Calu3 (cell line): ENCODE results near the gene ARHGEF7. TPM values are rescaled to one million over a fixed set of nuclear protein-coding genes. Genes with fewer than 3 reads are reported as not detected.
"Not testable (repeated sequence)": the region's sequence is repeated elsewhere in the genome, so short reads cannot be mapped to it uniquely, and the experiment has no call there.

ENCODE experiments used
- BruUV-seq: library from RNA; stranded (reverse); fragments of 400-500 nt; replicated peaks from 2 replicates; lab custom pipeline; 2021; lab: Mats Ljungman, UMichigan
- CTCF ChIA-PET: fragments of 300-600 bp; sonication (Branson Sonifier 250); formaldehyde crosslinking; loops from one replicate; lab custom pipeline; 2022; ENCODE audit warnings: antibody characterized with exemption; lab: Charles Lee
- DNase-seq: peaks from one replicate; pipeline ENCODE4 v3.0.0; 2022
- H3K27ac Mint-ChIP-seq: one replicate; pipeline ENCODE4 v1.8.0; 2022; ENCODE audit warnings: mixed read lengths; ENCODE audit not compliant: unreplicated experiment
- H3K27me3 Mint-ChIP-seq: one replicate; pipeline ENCODE4 v1.8.0; 2022; ENCODE audit warnings: mixed read lengths; ENCODE audit not compliant: unreplicated experiment
- H3K36me3 Mint-ChIP-seq: one replicate; pipeline ENCODE4 v1.8.0; 2022; ENCODE audit warnings: mild to moderate bottlenecking, moderate library complexity, mixed read lengths; ENCODE audit not compliant: insufficient read depth, unreplicated experiment
- H3K4me1 Mint-ChIP-seq: one replicate; pipeline ENCODE4 v1.8.0; 2022; ENCODE audit warnings: mild to moderate bottlenecking, low read depth, mixed read lengths; ENCODE audit not compliant: unreplicated experiment
- H3K4me3 Mint-ChIP-seq: one replicate; pipeline ENCODE4 v1.8.0; 2022; ENCODE audit warnings: mild to moderate bottlenecking, low read depth, moderate library complexity, mixed read lengths; ENCODE audit not compliant: unreplicated experiment
- H3K9me3 Mint-ChIP-seq: one replicate; pipeline ENCODE4 v1.8.0; 2022; ENCODE audit warnings: low read depth, mixed read lengths; ENCODE audit not compliant: unreplicated experiment
- CTCF ChIP-seq: fragments of 200-600 bp; IDR thresholded peaks from one replicate; pipeline ENCODE4 v1.8.0; 2022; ENCODE audit warnings: antibody characterized with exemption; ENCODE audit not compliant: unreplicated experiment
- intact Hi-C: fragments of 100-400 bp; cut with micrococcal nuclease; formaldehyde crosslinking; loops from one replicate; pipeline ENCODE4 v1.10.0; 2022; ENCODE audit not compliant: unreplicated experiment
- total RNA-seq: library from RNA; stranded (reverse); gene quantifications from 2 replicates; pipeline ENCODE4 v1.2.3, GENCODE V29; 2022

ARHGEF7 gene
- total RNA-seq, 1 experiment from 2014 or later, result 17.7 TPM

- Mint-ChIP-seq H3K36me3 (peaks cover 6% of the 10 kb centered on the region), H3K27me3 (no peaks in the 10 kb centered on the region), H3K27ac (no peak overlapping the region), H3K9me3 (no peaks in the 10 kb centered on the region), H3K4me1 (no peaks in the 10 kb centered on the region), H3K4me3 (no peak overlapping the region)
- intact Hi-C loops, result no loop called here
- CTCF ChIA-PET, result no interaction called here
- no peak for DNase-seq
- BruUV-seq, result no TSS peak
- TF ChIP-seq CTCF, result no peak
Observed at GRCh38 chr13:111253365-111253872, 138.3 kb downstream of the ARHGEF7 start.

GRCh38 chr13:111255228-111255790 lies 140.2 kb downstream of the ARHGEF7 start:
- no peak overlapping the region for H3K27ac Mint-ChIP-seq
- no TSS peak for BruUV-seq
- H3K27me3 Mint-ChIP-seq, result no peaks in the 10 kb centered on the region
- H3K9me3 Mint-ChIP-seq, result no peaks in the 10 kb centered on the region
- intact Hi-C loops, result no loop called here
- CTCF ChIA-PET, result interaction anchor here (0.5 to 0.6 kb wide), 2 partner anchors 8 to 294 kb away, joined by 3 to 5 read pairs; no protein-coding TSS in a partner anchor
- H3K4me3 Mint-ChIP-seq, result no peak overlapping the region
- H3K36me3 Mint-ChIP-seq, result no peaks in the 10 kb centered on the region
- no peak for TF ChIP-seq CTCF
- no peaks in the 10 kb centered on the region for H3K4me1 Mint-ChIP-seq
- no peak for DNase-seq

- CTCF ChIA-PET, result interaction anchor here (0.6 kb wide), 1 partner anchor 1363 kb away, joined by 3 read pairs; no protein-coding TSS in a partner anchor
- no TSS peak for BruUV-seq
- DNase-seq, result no peak
- intact Hi-C loops, result no loop called here
- H3K4me3 Mint-ChIP-seq, result no peak overlapping the region
- no peak overlapping the region for H3K27ac Mint-ChIP-seq
- no peaks in the 10 kb centered on the region for H3K9me3 Mint-ChIP-seq
- no peaks in the 10 kb centered on the region for H3K36me3 Mint-ChIP-seq
- TF ChIP-seq CTCF, result no peak
- no peaks in the 10 kb centered on the region for H3K4me1 Mint-ChIP-seq
- H3K27me3 Mint-ChIP-seq, result no peaks in the 10 kb centered on the region
Observed at GRCh38 chr13:111256458-111256857, 141.3 kb downstream of the ARHGEF7 start.

GRCh38 chr13:111256946-111257345 lies 141.8 kb downstream of the ARHGEF7 start:
- Mint-ChIP-seq H3K36me3 (no peaks in the 10 kb centered on the region), H3K27ac (no peak overlapping the region), H3K9me3 (no peaks in the 10 kb centered on the region), H3K4me1 (no peaks in the 10 kb centered on the region), H3K4me3 (no peak overlapping the region), H3K27me3 (no peaks in the 10 kb centered on the region)
- no peak for DNase-seq
- intact Hi-C loops, result no loop called here
- CTCF ChIA-PET, result interaction anchor here (0.6 kb wide), 1 partner anchor 1364 kb away, joined by 3 read pairs; no protein-coding TSS in a partner anchor
- BruUV-seq, result no TSS peak
- no peak for TF ChIP-seq CTCF

GRCh38 chr13:111257899-111258298 lies 142.8 kb downstream of the ARHGEF7 start:
- H3K9me3 Mint-ChIP-seq, intact Hi-C loops, H3K4me1 Mint-ChIP-seq, H3K36me3 Mint-ChIP-seq, DNase-seq, BruUV-seq, H3K27me3 Mint-ChIP-seq, CTCF ChIA-PET, H3K27ac Mint-ChIP-seq, H3K4me3 Mint-ChIP-seq: not testable (repeated sequence)
